Measurements from ENCODE around the gene SULT1A1. TPM values are rescaled to one million over a fixed set of nuclear protein-coding genes. Genes with fewer than 3 reads are reported as not detected.

The SULT1A1 gene
- 9.7 TPM for total RNA-seq

DNA sequence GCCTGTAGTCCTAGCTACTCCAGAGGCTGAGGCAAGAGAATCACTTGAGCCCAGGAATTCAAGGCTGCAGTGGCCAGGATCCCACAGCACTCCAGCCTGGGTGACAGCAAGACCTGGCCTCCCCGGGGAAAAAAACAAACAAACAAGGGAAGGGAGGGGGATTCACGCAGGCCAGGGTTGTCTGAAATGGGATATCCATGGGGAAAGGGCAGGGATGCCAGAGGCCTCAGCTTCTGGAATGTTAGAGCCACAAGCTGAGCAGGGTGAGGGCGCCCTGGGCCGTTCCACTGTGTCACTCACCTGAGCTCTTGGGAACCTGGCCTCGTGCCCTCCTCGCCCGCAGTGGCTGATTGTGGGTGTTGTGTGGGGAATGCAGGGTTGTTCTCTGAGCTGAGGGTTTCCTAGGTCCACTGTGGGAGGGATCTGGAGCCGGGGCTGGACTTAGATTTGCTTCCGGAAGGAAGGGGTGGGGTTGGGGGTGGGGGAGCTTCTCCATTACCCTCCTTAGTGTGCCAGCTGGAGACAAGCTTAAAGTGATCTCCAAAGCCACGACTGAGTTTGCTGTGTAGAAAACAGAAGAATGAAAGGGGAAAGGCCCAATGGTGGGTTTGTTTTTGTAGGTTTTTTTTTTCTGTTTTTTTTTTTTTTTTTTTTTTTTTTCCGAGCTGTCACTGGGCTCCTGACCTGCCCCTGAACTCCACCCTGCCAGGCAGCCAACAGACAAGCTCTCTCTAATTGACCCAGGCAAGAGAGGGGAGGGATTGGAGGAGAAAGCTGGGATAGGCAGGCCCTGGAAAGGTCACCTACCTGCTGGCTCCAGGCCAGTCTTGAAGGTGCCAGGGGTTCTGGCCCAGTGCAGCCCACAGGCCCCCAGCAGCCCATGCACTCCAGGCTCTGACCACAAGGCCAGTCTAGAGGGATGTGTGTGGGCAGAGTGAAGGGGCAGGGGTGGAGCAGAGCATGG is at the start of gene SULT1A1:
TSS of gene SULT1A1 (minus strand) at position 414 of the 964 bp plus-strand sequence. CDS start 1,189 bp downstream, outside the sequence.

DNA sequence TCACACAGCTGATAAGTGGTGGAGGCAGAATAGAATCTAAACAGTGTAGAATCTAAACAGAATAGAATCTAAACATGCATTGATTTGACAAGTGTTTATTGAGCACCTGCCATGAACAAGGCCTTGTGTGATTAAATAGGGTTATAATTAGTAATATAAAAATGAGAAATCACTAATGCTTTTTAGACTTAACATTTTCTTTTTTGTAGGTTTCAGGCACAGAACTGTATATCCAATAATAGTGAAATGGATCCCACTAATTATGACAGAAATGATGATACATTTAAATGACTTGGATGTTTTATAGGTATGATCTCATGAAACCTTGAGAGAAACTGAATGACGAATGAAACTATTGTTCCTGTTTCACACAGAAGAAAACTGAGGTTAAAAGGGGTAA is 27.9 kb upstream of the SULT1A1 start, which contains the start of gene NPIPB8:
TSS of gene NPIPB8 (plus strand) at position 301 of the 400 bp plus-strand sequence. CDS start 296 bp downstream, outside the sequence.

DNA sequence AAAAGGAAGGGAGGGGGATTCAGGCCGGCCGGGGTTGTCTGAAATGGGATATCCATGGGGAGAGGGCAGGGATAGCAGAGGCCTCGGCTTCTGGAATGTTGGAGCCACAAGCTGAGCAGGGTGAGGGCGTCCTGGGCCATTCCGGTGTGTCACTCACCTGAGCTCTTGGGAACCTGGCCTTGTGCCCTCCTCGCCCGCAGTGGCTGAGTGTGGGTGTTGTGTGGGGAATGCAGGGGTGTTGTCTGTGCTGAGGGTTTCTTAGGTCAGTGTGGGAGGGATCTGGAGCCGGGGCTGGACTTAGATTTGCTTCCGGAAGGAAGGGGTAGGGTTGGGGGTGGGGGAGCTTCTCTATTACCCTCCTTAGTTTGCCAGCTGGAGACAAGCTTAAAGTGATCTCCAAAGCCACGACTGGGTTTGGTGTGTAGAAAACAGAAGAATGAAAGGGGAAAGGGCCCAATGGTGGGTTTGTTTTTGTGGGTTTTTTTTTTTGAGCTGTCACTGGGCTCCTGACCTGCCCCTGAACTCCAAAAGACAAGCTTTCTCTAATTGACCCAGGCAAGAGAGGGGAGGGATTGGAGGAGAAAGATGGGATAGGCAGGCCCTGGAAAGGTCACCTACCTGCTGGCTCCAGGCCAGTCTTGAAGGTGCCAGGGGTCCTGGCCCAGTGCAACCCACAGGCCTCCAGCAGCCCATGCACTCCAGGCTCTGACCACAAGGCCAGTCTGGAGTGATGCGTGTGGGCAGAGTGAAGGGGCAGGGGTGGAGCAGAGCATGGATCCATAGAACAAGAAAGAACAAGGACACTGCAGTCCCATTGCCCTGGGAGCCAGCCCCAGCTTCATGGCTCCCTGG is 12.8 kb downstream of the SULT1A1 start, which contains the start of gene SULT1A2:
TSS of gene SULT1A2 (minus strand) at position 211 of the 852 bp plus-strand sequence. CDS start 1,120 bp downstream, outside the sequence.

Other genes with a start within 250 kb of the SULT1A1 start
- 8.5 TPM for gene NPIPB6, start 246.5 kb downstream of the SULT1A1 start, total RNA-seq
- gene EIF3CL, start 206.2 kb downstream of the SULT1A1 start, total RNA-seq = 116 TPM
- gene NPIPB7, start 137.7 kb downstream of the SULT1A1 start, total RNA-seq = not detected
- 24.7 TPM for gene CLN3, start 118.0 kb downstream of the SULT1A1 start, total RNA-seq
- 0.31 TPM for gene APOBR, start 115.4 kb downstream of the SULT1A1 start, total RNA-seq
- gene IL27, start 103.2 kb downstream of the SULT1A1 start, total RNA-seq = not detected
- 0.31 TPM for gene NUPR1, start 71.1 kb downstream of the SULT1A1 start, total RNA-seq
- 21.3 TPM for gene SGF29, start 56.1 kb downstream of the SULT1A1 start, total RNA-seq
- gene SULT1A2, start 13.0 kb downstream of the SULT1A1 start, total RNA-seq = 1.6 TPM
- not detected for gene NPIPB8, start 28.0 kb upstream of the SULT1A1 start, total RNA-seq
- 171 TPM for gene EIF3C, start 101.4 kb upstream of the SULT1A1 start, total RNA-seq
- 11.6 TPM for gene NPIPB9, start 141.7 kb upstream of the SULT1A1 start, total RNA-seq
- 72.3 TPM for gene ATXN2L, start 213.0 kb upstream of the SULT1A1 start, total RNA-seq
- gene TUFM, start 236.3 kb upstream of the SULT1A1 start, total RNA-seq = 54.5 TPM

Data from parietal lobe (tissue), 1 donor.